ENCODE data around the gene CHAC2. TPM values are rescaled to one million over a fixed set of nuclear protein-coding genes. Genes with fewer than 3 reads are reported as not detected.
A peak's percentile ranks its signal among the peaks of the same experiment; 100 is the strongest.

CHAC2 gene
- polyA plus RNA-seq, 4 donors, result 3.2 to 14.7 (median 7.0) TPM

DNA sequence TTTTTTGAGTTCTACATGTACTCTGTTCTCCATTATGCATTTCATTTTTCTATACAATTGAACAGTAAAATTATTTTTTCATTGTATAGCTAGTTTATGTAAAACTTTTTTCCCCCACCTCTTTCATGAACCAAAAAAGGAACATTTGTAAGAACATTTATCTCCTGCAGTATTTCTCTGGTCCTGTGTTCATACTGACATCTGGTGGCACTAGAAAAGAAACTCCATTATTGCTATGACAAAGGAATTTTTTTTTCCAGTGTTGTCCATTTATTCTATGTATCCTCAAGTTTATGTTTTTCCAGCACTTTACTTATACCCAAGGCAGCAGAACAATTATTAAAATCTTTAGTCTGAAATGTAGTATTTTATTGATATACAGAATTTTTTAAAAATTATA lies 27.4 kb upstream of the CHAC2 start:
- Histone ChIP-seq H3K27ac (ENCODE audit: low read depth in 1 of 3, low read length in 2 of 3) (no peak overlapping the region), H3K27me3 (ENCODE audit: control insufficient read depth in 3 of 3, insufficient read depth in 3 of 3, low read length in 3 of 3) (no peaks in the 10 kb centered on the region), H3K9me3 (ENCODE audit: control insufficient read depth in 2 of 2, insufficient read depth in 1 of 2, low read depth in 1 of 2, low read length in 1 of 2) (no peaks in the 10 kb centered on the region), H3K4me1 (ENCODE audit: control insufficient read depth in 3 of 3, insufficient read depth in 2 of 3, low read depth in 1 of 3, low read length in 2 of 3) (no peaks in the 10 kb centered on the region), H3K4me3 (ENCODE audit: low read depth in 1 of 3, low read length in 3 of 3) (no peak overlapping the region), H3K36me3 (ENCODE audit: control insufficient read depth in 3 of 3, insufficient read depth in 2 of 3, low read depth in 1 of 3, low read length in 3 of 3) (peaks cover 0 to 3% (median 2%) of the 10 kb centered on the region in 3 donors)
- peak; percentile 4 for DNase-seq
- FAIRE-seq, result peak; percentile 23

- WGBS, 3 donors, result 81 to 96% (median 87%) methylated on average over 2 of the region's 2 CpGs
- H3K4me1 ChIP-seq (ENCODE audit: control insufficient read depth in 3 of 3, insufficient read depth in 2 of 3, low read depth in 1 of 3, low read length in 2 of 3), result no peaks in the 10 kb centered on the region
- H3K9me3 ChIP-seq (ENCODE audit: control insufficient read depth in 2 of 2, insufficient read depth in 1 of 2, low read depth in 1 of 2, low read length in 1 of 2), result no peaks in the 10 kb centered on the region
- peaks cover 0 to 6% (median 4%) of the 10 kb centered on the region in 3 donors for H3K36me3 ChIP-seq (ENCODE audit: control insufficient read depth in 3 of 3, insufficient read depth in 2 of 3, low read depth in 1 of 3, low read length in 3 of 3)
- no peak overlapping the region for H3K27ac ChIP-seq (ENCODE audit: low read depth in 1 of 3, low read length in 2 of 3)
- DNase-seq (no peak), FAIRE-seq (no peak)
- no peaks in the 10 kb centered on the region for H3K27me3 ChIP-seq (ENCODE audit: control insufficient read depth in 3 of 3, insufficient read depth in 3 of 3, low read length in 3 of 3)
- H3K4me3 ChIP-seq (ENCODE audit: low read depth in 1 of 3, low read length in 3 of 3), result no peak overlapping the region
These were observed 23.1 kb upstream of the CHAC2 start for GRCh38 chr2:53744395-53745065.

- no peak overlapping the region for H3K4me3 ChIP-seq (ENCODE audit: low read depth in 1 of 3, low read length in 3 of 3)
- FAIRE-seq (no peak), DNase-seq (no peak)
- no peaks in the 10 kb centered on the region for H3K27me3 ChIP-seq (ENCODE audit: control insufficient read depth in 3 of 3, insufficient read depth in 3 of 3, low read length in 3 of 3)
- H3K36me3 ChIP-seq (ENCODE audit: control insufficient read depth in 3 of 3, insufficient read depth in 2 of 3, low read depth in 1 of 3, low read length in 3 of 3), result peaks cover 0 to 3% (median 2%) of the 10 kb centered on the region in 3 donors
- WGBS, 3 donors, result 76 to 87% (median 84%) methylated on average over 4 of the region's 4 CpGs
- H3K9me3 ChIP-seq (ENCODE audit: control insufficient read depth in 2 of 2, insufficient read depth in 1 of 2, low read depth in 1 of 2, low read length in 1 of 2), result no peaks in the 10 kb centered on the region
- H3K4me1 ChIP-seq (ENCODE audit: control insufficient read depth in 3 of 3, insufficient read depth in 2 of 3, low read depth in 1 of 3, low read length in 2 of 3), result no peaks in the 10 kb centered on the region
- no peak overlapping the region for H3K27ac ChIP-seq (ENCODE audit: low read depth in 1 of 3, low read length in 2 of 3)
These were observed 17.4 kb upstream of the CHAC2 start for GRCh38 chr2:53750041-53750768.

DNA sequence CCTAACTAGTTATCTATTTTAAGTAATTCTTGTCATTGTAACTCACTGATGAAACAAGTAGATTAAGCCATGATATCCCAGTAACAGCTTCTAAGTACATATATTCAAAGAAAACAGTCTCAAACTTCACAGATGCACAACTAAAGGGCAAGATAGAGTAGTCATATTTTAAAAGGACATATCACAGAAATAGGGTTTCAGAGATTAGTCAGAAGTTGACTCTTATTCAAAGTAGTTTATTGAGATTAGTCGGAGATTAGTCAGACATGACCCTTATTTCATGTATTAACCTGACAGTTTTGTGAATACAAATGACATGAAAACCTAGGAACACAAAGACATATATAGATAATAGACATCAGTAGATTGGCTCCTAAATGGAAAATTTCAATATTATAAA lies 15.9 kb upstream of the CHAC2 start:
- H3K9me3 ChIP-seq (ENCODE audit: control insufficient read depth in 2 of 2, insufficient read depth in 1 of 2, low read depth in 1 of 2, low read length in 1 of 2), result peaks cover 0 to 3% of the 10 kb centered on the region in 2 donors
- FAIRE-seq (no peak), DNase-seq (no peak)
- H3K4me1 ChIP-seq (ENCODE audit: control insufficient read depth in 3 of 3, insufficient read depth in 2 of 3, low read depth in 1 of 3, low read length in 2 of 3), result no peaks in the 10 kb centered on the region
- peaks cover 0 to 6% (median 6%) of the 10 kb centered on the region in 3 donors for H3K36me3 ChIP-seq (ENCODE audit: control insufficient read depth in 3 of 3, insufficient read depth in 2 of 3, low read depth in 1 of 3, low read length in 3 of 3)
- 60 to 79% (median 62%) methylated on average over 1 of the region's 1 CpG for WGBS, 3 donors
- no peak overlapping the region for H3K4me3 ChIP-seq (ENCODE audit: low read depth in 1 of 3, low read length in 3 of 3)
- no peaks in the 10 kb centered on the region for H3K27me3 ChIP-seq (ENCODE audit: control insufficient read depth in 3 of 3, insufficient read depth in 3 of 3, low read length in 3 of 3)
- H3K27ac ChIP-seq (ENCODE audit: low read depth in 1 of 3, low read length in 2 of 3), result no peak overlapping the region

DNA sequence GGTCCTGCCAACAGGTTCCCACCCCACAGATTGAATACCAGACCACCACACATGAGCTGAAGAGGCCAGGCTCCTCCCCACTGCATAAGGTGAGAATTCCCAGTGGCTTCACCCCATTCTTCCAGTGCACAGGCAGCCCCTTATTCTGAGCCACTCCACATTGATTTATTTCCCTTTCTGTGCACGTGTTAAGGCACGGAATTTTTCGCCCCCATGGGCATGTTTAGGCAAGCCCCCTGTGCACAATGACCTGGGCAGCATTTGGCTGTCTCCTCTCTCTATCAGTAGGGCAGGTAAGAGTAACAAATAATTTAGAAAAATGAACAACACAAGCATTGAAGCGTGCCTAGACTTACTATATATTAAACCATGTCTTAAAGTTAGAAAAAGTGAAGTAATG lies 15.2 kb upstream of the CHAC2 start:
- FAIRE-seq (no peak), DNase-seq (no peak)
- peaks cover 0 to 6% of the 10 kb centered on the region in 2 donors for H3K9me3 ChIP-seq (ENCODE audit: control insufficient read depth in 2 of 2, insufficient read depth in 1 of 2, low read depth in 1 of 2, low read length in 1 of 2)
- no peak overlapping the region for H3K27ac ChIP-seq (ENCODE audit: low read depth in 1 of 3, low read length in 2 of 3)
- no peaks in the 10 kb centered on the region for H3K27me3 ChIP-seq (ENCODE audit: control insufficient read depth in 3 of 3, insufficient read depth in 3 of 3, low read length in 3 of 3)
- no peaks in the 10 kb centered on the region for H3K4me1 ChIP-seq (ENCODE audit: control insufficient read depth in 3 of 3, insufficient read depth in 2 of 3, low read depth in 1 of 3, low read length in 2 of 3)
- H3K4me3 ChIP-seq (ENCODE audit: low read depth in 1 of 3, low read length in 3 of 3), result no peak overlapping the region
- 86 to 93% (median 90%) methylated on average over 4 of the region's 4 CpGs for whole genome bisulfite sequencing, 3 donors
- peaks cover 2 to 7% (median 6%) of the 10 kb centered on the region in 3 donors for H3K36me3 ChIP-seq (ENCODE audit: control insufficient read depth in 3 of 3, insufficient read depth in 2 of 3, low read depth in 1 of 3, low read length in 3 of 3)

DNA sequence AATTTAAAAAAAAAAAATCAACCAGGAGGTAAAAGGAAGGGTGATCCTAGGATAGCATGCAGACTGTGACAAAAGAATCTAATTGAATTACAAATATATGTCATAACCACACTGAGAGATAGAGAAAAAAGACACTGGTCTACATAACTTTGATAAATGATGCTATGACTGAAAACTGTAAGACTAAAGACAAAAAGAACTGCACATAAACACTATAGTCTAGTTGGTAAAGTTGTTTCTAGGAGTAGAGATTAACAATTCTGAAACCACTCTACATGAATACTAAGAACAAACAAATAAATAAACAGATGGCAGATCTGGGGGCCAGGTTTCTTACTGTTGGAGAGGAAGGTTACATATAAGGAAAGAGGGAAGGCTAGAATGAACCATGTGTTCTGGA lies 14.6 kb upstream of the CHAC2 start:
- Histone ChIP-seq H3K27ac (ENCODE audit: low read depth in 1 of 3, low read length in 2 of 3) (no peak overlapping the region), H3K4me1 (ENCODE audit: control insufficient read depth in 3 of 3, insufficient read depth in 2 of 3, low read depth in 1 of 3, low read length in 2 of 3) (no peaks in the 10 kb centered on the region), H3K36me3 (ENCODE audit: control insufficient read depth in 3 of 3, insufficient read depth in 2 of 3, low read depth in 1 of 3, low read length in 3 of 3) (peaks cover 2 to 7% (median 4%) of the 10 kb centered on the region in 3 donors), H3K4me3 (ENCODE audit: low read depth in 1 of 3, low read length in 3 of 3) (no peak overlapping the region), H3K27me3 (ENCODE audit: control insufficient read depth in 3 of 3, insufficient read depth in 3 of 3, low read length in 3 of 3) (no peaks in the 10 kb centered on the region), H3K9me3 (ENCODE audit: control insufficient read depth in 2 of 2, insufficient read depth in 1 of 2, low read depth in 1 of 2, low read length in 1 of 2) (peaks cover 0 to 6% of the 10 kb centered on the region in 2 donors)
- no peak for FAIRE-seq
- no peak for DNase-seq

DNA sequence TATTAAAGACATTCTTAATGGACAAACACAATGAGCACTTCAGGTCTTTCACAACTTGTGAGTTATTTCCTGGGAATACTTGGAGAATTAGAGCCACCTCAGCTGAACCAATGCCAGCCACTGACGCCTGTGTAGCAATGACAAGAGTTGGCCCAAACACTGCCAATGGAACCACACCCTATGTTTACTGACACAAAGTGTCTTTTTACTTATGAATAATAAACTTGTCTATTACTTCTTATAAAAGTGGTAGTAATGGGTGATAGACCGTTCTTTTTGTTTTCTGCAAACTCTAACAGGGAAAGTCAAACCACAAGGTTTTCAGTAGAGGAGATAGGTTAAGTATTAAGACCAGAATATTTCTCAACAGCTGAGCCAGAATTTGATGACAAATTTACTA lies 12.5 kb upstream of the CHAC2 start:
- Histone ChIP-seq H3K9me3 (ENCODE audit: control insufficient read depth in 2 of 2, insufficient read depth in 1 of 2, low read depth in 1 of 2, low read length in 1 of 2) (peaks cover 0 to 6% of the 10 kb centered on the region in 2 donors), H3K4me3 (ENCODE audit: low read depth in 1 of 3, low read length in 3 of 3) (no peak overlapping the region), H3K27me3 (ENCODE audit: control insufficient read depth in 3 of 3, insufficient read depth in 3 of 3, low read length in 3 of 3) (no peaks in the 10 kb centered on the region), H3K27ac (ENCODE audit: low read depth in 1 of 3, low read length in 2 of 3) (no peak overlapping the region), H3K4me1 (ENCODE audit: control insufficient read depth in 3 of 3, insufficient read depth in 2 of 3, low read depth in 1 of 3, low read length in 2 of 3) (no peaks in the 10 kb centered on the region), H3K36me3 (ENCODE audit: control insufficient read depth in 3 of 3, insufficient read depth in 2 of 3, low read depth in 1 of 3, low read length in 3 of 3) (peaks cover 2 to 10% (median 4%) of the 10 kb centered on the region in 3 donors)
- no peak for FAIRE-seq
- 41 to 62% (median 52%) methylated on average over 2 of the region's 2 CpGs for WGBS, 3 donors
- peak in 1 of 2 donors; percentile 31 for DNase-seq

DNA sequence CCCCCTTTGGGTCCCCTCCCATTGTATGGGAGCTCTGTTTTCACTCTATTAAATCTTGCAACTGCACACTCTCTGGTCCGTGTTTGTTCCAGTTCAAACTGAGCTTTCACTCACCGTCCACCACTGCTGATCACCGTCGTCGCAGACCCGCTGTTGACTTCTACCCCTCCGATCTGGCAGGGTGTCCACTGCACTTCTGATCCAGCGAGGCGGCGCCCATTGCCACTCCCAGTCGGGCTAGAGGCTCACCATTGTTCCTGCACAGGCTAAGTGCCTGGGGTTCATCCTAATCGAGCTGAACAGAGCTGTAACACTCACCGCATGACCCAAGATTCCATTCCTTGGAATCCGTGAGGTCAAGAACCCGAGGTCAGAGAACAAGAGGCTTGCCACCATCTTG lies 11.0 kb upstream of the CHAC2 start:
- Histone ChIP-seq H3K27me3 (ENCODE audit: control insufficient read depth in 3 of 3, insufficient read depth in 3 of 3, low read length in 3 of 3) (no peaks in the 10 kb centered on the region), H3K4me1 (ENCODE audit: control insufficient read depth in 3 of 3, insufficient read depth in 2 of 3, low read depth in 1 of 3, low read length in 2 of 3) (no peaks in the 10 kb centered on the region), H3K36me3 (ENCODE audit: control insufficient read depth in 3 of 3, insufficient read depth in 2 of 3, low read depth in 1 of 3, low read length in 3 of 3) (peaks cover 2 to 10% (median 4%) of the 10 kb centered on the region in 3 donors), H3K4me3 (ENCODE audit: low read depth in 1 of 3, low read length in 3 of 3) (no peak overlapping the region), H3K27ac (ENCODE audit: low read depth in 1 of 3, low read length in 2 of 3) (no peak overlapping the region), H3K9me3 (ENCODE audit: control insufficient read depth in 2 of 2, insufficient read depth in 1 of 2, low read depth in 1 of 2, low read length in 1 of 2) (peaks cover 0 to 6% of the 10 kb centered on the region in 2 donors)
- DNase-seq (no peak), FAIRE-seq (no peak)
- 97 to 98% (median 98%) methylated on average over 15 of the region's 15 CpGs for WGBS, 3 donors
